Measurements from ENCODE around the gene PALLD. TPM values are rescaled to one million over a fixed set of nuclear protein-coding genes. Genes with fewer than 3 reads are reported as not detected.

Gene PALLD
- total RNA-seq, 1 experiment from 2014 or later: 176 TPM

DNA sequence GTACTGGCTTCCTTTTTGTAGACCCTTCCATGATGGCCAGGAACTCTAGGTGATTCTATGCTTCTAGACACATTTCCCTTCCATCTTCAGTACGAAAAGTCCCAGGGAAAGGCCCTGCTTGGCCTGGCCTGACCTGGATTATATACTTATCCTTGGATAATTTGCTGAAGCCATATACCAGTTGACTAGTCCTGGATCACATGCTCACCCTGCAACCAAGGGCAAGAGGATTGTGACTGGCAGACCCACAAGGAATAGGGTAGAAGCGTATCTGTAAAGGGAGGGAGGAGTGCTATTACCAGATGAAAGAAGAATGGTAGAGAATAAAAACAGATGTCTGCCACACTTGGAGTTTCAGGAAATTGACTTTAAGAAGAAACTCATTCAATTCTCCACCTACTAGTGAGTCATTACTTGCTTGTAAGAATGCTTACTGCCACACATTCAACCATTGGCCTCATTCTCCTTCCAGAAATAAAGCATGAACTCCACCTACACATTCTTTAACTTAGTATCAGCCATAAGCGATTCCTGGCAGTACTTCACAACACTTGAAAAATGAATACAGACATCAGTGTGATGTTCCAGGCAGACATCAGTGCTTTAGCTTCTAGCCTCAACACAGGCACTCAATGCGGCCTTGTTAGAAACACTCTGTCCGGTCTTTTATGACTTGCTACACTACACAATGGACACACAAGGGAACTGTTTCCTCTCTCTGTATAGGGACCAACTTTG, 371.4 kb downstream of the PALLD start:
- DNase-seq (ENCODE audit: low read depth): peak; percentile 54

DNA sequence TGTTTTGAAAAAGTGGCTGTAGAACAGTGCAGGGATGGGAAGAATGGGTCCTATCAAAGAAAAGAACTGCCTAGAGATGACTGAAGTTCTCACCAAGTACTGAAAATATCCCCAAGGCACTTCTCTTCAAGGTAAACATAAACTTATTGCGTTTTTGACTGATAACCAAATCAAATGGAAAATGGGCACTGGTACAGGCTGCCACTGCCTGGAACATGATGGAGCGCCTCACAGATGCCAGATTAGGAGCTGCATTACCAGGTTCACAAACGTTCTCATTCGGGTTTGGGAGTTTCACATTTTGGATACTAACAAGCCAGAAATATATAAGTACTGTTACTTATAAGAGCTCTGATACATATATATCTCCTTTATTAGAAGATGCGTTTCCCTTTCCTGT, 371.9 kb downstream of the PALLD start:
- DNase-seq (ENCODE audit: low read depth): no peak

DNA sequence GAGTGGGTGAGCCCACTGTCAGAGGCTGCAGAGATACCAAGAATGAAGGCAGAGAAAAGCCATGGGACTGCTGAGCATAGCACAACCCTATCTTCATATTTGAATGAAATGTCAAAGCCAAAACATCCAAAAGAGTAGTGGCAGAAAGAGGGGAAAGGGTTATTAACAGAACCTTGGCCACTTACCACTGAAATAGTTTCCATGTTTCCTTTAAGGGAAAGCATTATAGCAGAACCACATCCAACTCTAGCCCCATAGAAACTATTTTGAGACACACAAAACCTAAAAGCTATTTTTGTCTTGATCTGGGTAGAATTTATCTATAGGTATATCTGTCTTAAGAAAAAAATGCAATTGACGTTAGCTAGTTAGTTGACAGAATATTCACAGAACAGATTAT, 373.2 kb downstream of the PALLD start:
- no peak for DNase-seq (ENCODE audit: low read depth)

DNA sequence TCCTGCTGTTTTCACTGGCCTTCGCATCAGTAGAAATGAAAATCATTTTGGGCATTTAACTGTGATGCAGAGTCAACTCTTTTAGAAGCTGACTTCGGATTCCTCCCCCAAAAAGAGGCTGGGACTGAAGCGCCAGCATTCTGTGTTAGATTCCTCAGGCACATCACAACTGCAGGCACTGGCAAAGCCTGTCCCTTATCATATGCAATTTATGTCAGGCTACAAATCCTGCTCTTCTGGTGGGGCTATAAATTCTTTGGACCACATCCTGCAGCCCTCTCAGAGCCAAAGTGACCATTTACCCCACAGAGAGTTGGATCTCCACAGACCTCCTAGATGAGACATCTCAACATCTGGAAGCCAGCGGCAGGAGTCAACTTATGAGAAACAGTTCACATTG, 374.8 kb downstream of the PALLD start:
- DNase-seq (ENCODE audit: low read depth): no peak

- no peak for DNase-seq (ENCODE audit: low read depth)
Measured at GRCh38 chr4:168874083-168874482, 377.2 kb downstream of the PALLD start.

- DNase-seq (ENCODE audit: low read depth): peak; percentile 24
Measured at GRCh38 chr4:168876106-168876505, 379.3 kb downstream of the PALLD start.

DNA sequence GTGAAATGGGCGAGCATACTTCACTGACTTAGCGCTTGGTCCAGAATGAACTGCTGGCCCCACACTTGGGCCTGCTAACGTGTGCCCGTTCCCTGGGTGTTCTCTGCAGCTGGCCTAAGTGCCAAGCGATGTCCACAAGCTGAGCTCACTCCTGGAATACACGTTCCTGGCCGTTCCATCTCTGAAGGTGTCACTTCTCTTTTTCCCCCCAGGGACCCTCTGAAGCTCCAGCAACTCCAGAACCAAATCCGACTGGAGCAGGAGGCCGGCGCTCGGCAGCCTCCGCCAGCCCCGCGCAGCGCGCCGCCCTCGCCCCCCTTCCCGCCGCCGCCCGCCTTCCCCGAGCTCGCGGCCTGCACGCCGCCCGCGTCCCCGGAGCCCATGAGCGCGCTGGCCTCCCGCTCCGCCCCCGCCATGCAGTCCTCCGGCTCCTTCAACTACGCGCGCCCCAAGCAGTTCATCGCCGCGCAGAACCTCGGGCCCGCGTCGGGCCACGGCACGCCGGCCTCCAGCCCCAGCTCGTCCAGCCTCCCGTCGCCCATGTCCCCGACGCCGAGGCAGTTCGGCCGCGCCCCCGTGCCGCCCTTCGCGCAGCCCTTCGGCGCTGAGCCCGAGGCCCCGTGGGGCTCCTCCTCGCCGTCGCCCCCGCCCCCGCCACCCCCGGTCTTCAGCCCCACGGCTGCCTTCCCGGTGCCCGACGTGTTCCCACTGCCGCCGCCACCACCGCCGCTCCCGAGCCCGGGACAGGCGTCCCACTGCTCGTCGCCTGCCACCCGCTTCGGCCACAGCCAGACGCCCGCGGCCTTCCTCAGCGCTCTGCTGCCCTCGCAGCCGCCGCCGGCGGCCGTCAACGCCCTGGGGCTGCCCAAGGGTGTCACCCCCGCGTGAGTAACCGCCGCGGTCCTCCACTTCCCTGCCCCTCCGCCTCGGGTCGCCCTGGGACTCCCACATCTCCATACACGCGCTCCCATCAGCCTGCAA, 380.9 kb downstream of the PALLD start:
- DNase-seq (ENCODE audit: low read depth): no peak

- no peak for DNase-seq (ENCODE audit: low read depth)
Measured at GRCh38 chr4:168878623-168879022, 381.8 kb downstream of the PALLD start.

DNA sequence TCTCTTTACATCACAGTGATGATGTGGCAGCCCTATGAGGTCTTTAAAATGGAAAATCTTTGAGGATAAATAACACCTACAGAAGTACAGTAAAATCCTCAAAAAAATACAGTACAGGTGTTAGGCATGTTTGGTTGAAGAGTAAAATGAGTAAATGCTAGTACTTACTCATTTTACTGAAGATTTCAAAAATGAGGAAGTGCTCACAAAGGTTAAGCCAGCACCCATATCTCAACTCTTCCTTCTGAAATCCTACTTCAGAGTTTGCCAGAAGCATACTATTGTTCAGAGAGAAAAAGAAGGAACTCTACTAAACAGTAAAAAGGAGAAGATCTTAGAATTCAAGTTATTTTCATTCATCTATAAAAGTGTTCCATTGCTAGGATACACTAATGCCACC, 382.3 kb downstream of the PALLD start:
- DNase-seq (ENCODE audit: low read depth): no peak

- peak; percentile 42 for DNase-seq (ENCODE audit: low read depth)
Measured at GRCh38 chr4:168880072-168880675, 383.3 kb downstream of the PALLD start.

DNA sequence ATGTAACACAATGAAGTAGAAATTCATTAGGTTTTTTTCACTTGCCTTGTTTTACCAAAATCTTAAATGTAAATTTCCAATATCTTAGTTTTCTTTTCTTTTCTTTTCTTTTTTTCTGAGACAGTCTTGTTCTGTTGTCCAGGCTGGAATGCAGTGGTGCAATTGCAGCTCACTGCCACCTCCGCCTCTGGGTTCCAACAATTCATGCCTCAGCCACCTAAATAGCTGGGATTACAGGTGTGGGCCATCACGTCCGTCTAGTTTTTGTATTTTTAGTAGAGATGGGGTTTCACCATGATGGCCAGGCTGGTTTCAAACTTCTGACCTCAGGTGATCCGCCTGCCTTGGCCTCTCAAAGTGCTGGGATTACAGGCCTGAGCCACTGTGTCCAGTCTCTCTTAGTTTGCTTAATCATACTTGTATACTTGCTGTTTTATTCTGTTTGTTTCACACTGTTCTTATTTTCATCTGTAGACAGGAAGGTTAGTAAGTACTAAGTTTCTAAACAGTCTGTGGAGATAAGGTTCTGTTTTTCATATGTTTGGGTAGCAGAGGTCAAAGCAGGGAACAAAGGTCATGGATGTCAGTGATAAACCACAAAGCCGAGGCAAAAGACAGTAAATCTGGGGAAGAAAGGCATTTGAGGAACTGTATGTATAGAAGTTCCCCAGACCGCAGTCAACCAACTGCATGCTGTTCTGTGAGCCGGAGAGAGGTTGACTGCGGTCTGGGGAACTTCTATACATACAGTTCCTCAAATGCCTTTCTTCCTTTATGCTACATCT, 384.2 kb downstream of the PALLD start:
- DNase-seq (ENCODE audit: low read depth): no peak

GRCh38 chr4:168881781-168882420, 385.0 kb downstream of the PALLD start:
- peak; percentile 39 for DNase-seq (ENCODE audit: low read depth)

DNA sequence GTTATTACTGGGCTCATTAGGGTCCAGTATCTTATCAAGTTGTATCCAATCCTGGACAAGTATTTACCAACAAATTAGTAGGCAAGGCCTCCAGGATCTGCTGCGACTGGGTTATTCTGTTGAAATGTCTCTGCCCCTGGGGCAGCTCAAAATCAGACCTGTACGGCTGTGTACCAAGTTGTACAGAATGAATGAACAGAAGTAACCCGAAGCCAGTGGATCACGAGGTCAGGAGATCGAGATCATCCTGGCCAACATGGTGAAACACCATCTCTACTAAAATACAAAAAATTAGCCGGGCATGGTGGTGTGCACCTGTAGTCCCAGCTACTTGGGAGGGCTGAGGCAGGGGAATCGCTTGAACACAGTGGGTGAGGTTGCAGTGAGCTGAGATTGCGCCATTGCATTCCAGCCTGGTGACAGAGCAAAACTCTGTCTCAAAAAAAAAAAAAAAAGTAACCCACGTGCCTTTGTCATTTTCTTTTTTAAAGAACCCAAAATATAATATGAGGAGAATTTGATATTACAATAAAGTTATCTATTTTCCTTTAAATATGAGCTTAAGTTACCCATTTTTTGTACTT, 385.9 kb downstream of the PALLD start:
- peak; percentile 64 for DNase-seq (ENCODE audit: low read depth)

GRCh38 chr4:168883513-168883912, 386.7 kb downstream of the PALLD start:
- peak; percentile 57 for DNase-seq (ENCODE audit: low read depth)

DNA sequence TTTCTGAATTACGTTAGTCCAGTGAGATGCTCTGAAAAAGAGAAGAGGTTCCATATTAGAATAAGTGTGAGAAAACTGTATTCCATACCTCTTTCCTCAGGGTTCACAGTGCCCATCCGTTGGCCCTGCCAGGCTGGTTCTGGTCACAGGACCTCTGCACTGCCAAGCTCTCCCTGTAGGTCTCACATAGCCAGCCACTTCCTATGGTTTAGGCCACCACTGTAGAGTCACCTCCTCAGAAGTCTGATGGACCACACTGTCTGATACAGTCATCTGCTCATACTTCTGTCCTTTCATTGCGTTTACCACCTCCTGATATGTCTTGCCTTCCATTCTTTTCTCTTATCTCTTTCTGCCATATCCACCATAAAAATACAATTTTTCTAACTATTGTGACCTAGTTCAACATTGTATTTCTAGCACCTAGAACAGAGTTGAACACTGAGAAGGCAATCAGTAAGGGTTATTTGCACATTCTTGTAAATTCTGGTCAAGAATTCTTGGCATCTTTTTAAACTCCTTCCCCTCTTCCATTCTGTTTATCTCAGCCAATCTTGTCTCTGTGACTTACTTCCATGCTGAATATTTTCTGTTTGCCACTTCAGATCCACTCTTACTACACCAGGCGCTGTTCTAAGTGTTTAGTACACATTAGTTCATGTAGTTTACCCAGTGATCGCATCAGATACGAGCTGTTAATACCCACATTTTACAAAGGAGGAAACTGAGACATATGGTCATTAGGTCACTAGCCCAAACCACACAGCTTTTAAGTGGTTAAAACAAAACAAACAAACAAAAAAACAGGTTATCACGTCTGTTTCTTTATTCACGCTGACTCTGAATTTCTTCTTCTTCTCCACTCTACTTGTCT, 387.6 kb downstream of the PALLD start:
- DNase-seq (ENCODE audit: low read depth): no peak

GRCh38 chr4:168885400-168885799, 388.5 kb downstream of the PALLD start:
- no peak for DNase-seq (ENCODE audit: low read depth)

DNA sequence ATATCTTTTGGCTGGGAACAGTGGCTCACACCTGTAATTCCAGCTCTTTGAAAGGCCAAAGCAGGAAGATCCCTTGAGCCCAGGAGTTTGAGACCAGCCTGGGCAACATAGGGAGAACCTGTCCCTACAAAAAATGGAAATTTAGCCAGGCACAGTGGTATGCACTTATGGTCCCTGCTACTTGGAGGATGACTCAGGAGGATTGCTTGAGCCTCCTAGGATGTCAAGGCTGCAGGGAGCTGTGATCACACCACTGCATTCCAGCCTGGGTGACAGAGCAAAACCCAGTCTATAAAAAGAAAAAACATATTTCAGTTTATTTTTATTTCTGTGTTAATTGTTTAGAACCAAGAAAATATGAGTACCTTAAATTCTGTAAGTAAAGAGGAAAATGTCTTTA, 389.5 kb downstream of the PALLD start:
- peak; percentile 62 for DNase-seq (ENCODE audit: low read depth)

- DNase-seq (ENCODE audit: low read depth): no peak
Measured at GRCh38 chr4:168887809-168888208, 391.0 kb downstream of the PALLD start.

- DNase-seq (ENCODE audit: low read depth): peak; percentile 60
Measured at GRCh38 chr4:168888715-168889215, 391.9 kb downstream of the PALLD start.
